DMS 273 treated with DMSO at 0.1 percent for 48 hours (cell line): ENCODE measurements around the gene PTGDR2.

Experiments
- DNase-seq: peaks from one replicate; lab custom pipeline; 2025; lab: John Stamatoyannopoulos, UW

The PTGDR2 gene

DNA sequence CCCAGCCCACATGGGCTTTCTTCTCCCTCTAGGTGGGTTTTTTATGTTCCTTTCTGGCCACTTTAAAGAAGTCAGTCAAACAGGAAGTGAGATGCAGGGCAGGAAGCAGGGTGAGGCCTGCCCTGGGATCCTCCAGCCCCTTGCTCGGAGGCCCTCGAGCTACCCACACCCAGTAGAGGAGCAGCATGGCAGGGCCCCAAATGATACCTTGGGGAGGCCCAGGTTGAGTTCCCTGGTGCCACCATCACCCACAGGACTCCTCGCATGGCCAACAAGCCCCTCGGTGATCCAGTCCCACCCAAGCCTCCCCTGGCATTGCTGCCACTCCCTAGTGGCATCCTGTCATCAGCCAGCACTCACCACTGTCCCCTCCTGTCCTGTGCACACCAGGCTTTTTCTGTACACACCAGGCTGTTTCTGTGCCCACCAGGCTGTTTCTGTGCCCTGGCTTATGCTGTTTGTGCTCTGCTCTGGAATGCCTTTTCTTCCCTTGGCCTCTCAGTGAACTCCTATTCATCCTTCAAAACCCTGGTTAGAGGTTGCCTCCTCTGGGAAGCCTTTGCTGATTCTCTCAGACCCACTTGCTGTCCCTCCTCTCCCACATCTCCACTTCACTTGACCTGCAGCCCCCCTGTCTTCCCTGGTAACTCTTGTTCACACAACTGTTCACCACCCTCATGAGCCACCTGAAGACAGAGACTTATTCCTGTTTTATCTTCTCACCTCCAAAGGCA, 3.1 kb upstream of the PTGDR2 start:
- no peak for DNase-seq

DNA sequence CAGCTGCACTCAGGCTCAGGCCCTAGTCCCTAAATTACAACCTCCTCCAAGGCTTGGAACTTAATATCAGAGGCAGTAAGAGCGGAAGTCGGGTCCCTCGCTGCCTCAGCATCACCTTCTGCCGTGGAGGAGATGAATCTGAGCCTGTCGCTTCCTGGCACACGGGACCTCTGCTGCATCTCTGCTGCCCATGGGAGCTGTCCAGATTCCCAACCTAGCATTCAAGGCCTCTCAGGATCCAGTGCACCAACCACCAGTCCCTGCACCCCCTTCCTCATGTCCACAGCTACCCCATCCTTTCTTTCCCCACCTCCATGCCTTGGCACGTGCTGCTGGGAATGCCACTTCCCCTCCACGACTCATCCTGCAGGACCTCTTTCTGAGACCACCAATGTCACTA, 2.5 kb upstream of the PTGDR2 start:
- no peak for DNase-seq

DNA sequence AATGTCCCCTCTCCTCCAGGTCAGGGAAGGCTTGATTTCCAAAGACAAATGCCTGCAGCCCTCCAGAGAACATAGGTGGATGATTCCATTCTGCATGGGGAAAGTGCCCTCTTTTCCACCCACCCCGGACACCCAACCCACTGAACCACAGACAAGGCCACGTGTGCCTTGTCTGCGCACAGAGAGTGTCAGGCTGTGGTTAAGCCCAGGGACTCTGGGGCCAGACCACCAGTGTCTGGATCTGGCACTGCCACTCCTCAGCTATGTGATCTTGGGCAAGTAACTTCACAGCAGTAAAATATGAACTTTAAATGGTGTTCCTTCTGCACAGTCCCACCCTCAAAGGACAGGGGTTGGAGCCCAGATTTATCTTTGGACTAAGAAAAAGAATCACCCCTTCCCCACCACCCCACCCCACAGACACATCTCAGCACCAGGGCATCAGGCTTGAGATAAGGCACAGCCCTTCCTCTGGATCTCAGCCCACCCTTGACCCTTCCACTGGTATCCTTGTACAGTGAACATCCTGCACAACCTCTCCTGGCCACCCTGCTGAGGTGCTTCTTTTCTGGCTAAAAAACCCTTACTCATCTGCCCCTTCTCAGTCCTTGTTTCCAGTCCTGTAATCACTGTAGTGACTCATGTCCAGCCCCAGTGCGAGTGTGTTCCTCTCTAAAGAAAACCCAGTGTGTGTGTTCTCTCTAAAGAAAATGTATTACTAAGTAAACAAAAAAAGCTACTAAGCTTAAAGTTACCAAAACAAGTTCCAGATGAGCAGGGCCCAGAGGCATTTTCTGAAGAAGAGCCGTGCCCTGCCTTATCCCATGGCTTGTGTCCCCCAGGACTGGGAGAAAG, 1.9 kb upstream of the PTGDR2 start:
- no peak for DNase-seq

DNA sequence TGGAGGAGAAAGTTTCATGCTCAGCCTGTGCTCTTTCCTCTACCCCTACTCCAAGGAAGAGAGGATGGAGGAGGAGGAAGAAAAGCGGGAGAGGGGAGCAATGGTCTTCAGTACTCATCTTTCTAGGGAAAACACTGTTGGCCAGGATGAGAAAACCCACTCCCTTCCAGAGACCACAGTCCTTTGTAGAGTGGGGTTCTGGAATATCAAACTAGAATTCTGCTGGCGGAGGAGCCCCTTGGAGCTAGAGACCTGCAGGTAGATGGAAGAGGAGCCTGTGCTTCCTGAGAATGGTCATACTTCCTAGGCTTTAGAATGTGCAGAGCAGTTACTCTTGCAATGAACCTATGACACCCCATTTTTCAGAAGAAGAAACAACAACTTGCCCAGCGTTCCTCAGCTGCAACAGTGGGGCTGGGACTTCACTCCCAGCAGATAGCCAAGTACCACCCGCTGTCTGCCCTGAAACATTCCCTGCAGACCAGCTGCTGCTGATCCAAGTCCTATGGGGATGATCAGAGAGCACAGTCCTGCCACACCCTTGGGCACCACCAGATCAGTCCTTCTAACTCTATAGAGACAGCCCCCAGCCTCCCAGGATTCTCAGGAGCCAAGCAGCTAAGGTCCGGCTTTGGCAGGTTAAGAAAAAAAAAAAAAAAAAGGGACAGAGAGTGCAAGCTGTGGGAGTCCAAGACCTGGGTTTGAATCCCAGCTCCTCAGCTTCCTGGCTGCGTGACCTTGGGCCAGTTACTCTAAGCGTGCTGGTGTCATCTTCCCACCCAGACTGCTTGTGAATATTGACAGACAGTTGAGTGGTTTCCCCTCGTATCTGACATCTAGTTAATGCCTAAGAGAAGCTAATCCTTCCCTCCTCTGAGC, 664 bp downstream of the PTGDR2 start:
- DNase-seq, result no peak

DNA sequence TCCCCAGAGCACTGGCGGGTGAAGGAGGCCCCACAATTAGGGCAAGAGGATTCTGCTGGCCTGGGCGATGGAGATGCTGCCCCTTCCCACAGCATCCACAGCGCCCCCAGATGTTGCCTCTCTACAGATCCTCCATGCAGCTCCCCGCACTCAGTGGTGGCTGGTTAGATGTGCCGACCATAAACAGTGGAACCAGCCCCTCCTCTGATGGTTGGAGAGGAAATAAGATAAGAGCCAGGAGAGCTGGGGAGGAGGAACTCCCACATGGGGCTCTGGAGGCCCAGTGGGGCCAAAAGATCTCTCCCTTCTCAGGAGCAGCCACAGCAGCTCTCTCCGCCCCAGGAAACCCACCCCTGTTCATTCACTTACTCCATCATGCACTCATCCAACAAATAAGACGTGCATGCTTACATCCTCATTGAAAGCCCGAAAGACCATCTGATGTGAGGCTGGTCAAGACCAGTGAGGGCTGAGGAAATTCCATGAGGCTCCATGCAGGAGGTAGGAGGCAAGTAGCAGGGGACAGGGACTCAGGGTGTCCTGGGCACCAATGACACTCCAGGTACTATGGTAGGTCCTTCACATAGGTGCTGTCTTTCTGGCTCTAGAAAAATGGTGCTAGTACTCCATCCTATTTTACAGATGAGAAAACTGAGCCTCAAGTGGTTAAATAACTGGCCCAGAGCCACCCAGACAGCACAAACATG, 1.5 kb downstream of the PTGDR2 start:
- DNase-seq, result no peak

DNA sequence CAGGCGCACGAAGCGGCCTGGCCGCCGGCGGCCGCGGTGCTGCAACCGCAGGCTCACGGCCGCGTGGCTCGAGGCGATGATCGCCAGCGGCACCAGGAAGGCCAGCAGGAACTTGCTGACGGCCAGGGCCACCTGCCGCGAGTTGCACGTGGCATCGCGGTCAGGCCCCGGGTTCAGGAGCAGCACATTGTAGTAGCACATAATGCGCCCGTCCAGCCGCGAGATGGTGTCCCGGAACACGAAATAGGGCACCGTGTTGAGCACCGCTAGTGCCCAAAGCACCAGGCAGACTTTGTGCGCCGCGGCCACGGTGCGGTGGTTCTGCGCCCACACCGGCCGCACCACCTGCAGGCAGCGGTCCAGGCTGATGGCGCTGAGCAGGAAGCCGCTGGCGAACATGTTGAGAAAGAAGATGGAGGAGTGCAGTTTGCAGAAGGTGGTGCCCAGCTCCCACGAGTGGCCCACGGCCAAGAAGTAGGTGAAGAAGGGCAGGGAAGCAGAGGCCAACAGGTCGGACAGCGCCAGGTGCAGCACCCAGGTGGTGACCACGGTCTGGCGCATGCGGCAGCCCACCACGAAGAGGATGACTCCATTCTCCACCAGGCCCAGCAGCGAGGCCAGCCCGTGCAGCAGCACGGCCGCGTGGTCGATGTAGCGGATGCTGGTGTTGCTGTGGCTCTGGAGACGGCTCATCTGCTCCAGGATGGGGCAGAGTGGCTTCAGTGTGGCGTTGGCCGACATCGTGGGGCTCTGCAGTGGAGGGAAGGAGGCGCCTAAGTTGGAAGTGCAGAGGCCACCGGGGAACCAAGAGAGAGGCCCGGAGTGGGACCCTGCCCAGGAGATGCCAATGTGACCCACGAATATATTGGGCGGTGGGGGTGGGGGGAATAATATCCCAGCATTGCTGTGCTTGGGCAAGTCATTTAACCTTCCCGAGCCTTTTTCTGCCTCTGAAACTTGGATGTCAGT, 2.5 kb downstream of the PTGDR2 start:
- DNase-seq, result no peak

DNA sequence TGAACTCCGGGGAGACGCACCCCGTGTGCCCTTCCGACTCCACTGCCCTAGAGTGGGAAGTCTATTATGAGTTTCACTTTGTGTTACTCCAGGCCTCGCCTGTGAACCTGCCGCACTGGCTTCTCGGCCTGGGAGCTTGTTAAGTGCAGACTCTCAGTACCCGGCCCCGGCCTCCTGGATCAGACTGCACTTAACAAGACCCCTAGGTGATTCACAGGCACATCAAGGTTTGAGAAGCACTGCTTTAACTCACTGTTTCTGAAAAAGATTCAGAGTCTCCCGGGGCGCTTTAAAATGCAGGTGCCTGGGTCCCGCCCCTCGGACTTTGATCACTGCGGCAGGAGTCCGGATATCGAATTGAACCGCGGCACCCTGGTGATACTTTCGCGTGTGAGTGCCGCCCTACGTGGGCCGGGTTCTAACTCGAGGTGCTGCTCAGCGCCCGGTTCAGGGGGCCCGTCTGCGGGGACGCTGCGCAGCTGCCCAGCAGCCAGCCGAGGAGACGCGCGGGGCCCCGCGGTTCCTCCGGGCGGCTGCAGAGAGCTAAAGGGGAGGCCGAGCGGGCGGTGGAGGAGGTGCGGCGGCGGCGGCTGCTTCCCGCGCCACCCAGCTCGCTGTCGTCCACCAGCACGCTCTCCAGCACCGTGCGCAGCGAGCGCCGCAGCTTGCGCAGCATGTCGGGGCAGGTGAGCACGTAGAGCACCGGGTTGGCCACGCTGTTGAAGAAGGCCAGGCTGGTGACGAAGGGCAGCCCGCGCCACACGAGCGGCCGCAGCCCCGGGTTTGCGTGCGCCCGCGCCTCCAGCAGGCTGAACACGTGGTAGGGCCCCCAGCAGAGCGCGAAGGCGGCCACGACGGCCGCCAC, 3.4 kb downstream of the PTGDR2 start:
- no peak for DNase-seq

DNA sequence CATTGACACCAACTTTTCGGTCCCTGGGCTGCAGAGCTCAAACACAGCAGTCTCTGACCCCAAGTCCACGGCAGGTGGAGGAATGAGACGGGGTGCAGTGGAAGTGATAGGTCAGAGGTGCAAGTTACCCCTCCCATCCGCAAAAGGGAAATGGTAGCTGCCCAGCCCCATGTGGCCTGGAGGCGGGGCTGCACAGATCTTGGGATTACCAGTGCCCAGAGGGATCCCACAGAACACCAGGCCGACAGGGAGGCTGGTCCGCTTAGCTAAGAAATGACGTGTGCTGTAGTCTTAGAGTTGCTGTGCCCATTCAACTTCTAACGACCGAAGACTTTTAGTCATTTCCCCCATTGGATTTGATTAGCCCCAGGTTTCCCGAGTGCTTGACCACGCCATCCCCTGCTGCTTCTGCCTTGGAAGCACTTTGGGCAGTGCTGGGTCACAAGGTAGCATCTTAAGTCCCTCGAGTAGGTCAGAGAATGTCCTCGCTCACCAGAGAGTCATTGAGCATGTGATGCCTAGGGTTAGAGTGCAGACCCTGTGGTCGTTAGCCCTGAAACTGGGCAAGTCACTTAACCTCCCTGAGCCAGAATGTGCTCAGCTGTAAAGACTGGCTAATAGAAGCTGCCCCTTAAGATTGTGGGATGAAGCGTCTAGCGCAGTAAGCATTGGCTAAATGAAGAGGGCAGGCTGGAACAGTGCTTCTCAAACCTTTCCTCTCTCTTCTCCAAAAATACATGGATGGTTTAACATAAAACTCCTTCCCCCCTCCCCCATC, 4.2 kb downstream of the PTGDR2 start:
- no peak for DNase-seq

DNA sequence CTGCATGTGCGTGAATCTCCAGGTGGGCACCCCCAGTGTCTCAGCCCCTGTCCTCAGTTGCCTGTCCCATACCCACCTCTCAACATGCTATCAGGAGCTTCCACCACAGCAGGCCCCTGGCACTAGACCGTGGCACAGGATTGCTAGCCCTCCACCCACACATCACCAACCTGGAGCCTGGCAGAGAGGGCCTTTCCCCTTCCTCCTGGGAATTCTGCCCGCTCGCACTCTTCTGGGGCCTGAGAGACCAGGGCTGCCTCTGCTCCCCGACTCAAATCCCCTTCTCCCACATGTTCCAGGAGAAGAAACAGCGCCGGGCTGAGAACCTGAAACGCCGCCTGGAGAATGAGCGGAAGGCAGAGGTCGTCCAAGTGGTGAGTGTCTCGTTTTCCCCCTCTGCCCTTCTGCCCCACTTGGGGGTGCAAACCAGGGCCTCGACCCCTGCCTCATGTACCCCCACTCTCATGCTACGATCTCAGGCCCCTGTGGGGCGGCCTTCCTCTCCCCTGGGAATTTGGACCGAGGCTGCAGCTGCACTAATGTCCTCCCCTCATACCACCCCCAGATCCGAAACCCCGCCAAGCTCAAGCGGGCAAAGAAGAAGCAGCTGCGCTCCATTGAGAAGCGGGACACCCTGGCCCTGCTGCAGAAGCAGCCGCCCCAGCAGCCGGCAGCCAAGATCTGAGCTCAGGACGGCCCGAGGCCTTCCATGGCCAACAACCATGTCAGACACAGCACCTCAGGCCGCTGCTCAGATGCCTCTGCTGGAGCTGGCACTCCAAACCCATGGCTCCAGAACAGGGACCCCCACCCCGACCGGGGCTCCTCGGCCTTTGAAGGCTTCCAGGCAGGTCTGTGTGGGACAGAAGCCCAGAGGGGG, 5.9 kb downstream of the PTGDR2 start:
- no peak for DNase-seq

DNA sequence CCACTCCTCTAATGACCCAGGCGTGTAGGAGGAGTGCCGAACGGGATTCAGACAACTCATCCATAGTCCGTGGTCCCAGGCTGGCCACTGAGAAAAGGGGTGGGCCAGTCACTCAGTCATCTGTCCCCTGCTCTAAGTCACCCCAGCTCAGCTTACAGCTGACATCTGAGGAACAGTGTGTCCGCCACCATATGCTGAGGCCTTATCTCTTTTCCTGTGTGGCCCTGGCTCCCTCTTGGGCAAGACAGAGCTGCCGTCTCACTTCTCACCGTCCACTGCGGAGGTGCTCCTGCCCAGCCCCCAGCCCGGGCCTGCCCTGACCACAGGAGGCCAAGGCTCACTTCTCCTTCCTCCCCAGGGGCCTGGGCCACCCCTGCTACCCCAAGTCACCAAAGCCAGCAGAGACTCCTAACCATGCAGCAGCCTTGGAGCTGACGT, 7.0 kb downstream of the PTGDR2 start:
- no peak for DNase-seq

DNA sequence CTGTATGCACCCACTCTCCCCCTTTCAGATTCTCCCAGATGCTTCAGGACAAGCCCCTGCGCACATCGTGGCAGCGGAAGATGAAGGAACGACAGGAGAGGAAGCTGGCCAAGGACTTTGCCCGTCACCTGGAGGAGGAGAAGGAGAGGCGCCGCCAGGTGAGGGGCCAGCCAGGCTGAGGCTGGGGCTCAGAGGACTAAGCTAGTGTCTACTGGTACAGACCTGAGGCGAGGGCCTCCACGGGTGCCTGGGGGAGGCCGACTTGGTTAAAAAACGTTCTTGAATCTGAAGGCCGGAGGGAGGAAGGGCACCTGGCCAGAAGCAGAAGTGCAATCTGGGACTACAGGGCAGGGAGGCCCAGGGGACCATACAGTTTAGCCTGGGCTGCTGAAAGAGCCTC, 7.9 kb downstream of the PTGDR2 start:
- DNase-seq, result no peak

DNA sequence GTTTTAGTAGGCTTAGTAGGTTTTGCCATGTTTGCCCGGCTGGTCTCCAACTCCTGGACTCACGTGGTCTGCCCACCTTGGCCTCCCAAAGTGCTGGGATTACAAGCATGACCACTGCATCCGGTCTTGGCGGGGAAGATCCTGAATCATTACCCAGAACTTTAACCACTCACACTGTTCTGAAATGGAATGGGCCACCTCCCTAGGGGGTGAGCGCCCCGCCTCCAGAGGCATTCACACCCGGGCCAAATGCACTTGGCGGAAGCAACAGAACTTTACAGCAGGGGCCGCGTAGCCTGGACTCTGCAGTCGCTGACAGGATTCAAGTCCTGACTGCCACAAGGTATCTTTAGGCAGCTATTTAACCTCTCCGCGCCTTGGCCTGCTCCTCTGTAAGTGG, 8.5 kb downstream of the PTGDR2 start:
- DNase-seq, result no peak

DNA sequence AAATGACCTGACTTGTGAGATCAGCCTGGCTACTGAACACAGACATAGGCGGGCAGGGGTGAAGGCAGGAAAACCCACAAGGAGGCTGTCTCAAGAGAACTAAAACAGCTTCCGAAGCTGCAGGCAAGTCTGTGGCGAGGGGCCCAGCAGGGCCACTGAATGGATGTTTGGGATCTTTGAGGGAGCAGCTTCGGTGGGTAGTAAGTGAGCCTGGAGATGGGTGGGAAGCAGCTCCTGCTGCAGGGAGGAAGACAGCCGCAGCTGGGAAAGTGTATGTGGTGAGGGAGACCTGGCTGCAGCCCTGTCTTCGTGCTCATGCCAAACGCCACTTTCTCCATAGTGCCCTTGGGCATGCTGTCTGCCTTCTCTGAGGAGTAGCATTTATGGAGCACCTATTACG, 10.4 kb downstream of the PTGDR2 start:
- no peak for DNase-seq

DNA sequence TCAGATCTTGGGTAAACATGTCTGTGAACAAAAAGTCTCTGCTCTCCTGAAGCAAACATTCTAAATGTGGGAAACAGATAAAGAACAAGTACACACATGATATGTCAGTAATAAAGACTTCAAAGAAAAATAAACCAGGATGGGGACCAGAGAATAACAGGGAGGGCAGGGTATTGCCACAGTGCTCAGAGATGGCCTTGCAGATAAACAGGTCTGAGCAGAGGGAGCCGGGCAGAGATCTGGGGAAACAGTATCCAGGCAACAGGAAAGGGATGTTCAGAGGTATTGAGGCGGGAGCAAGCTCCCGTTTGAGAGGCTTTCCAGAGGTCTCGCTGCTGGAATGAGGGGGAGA, 10.9 kb downstream of the PTGDR2 start:
- no peak for DNase-seq

DNA sequence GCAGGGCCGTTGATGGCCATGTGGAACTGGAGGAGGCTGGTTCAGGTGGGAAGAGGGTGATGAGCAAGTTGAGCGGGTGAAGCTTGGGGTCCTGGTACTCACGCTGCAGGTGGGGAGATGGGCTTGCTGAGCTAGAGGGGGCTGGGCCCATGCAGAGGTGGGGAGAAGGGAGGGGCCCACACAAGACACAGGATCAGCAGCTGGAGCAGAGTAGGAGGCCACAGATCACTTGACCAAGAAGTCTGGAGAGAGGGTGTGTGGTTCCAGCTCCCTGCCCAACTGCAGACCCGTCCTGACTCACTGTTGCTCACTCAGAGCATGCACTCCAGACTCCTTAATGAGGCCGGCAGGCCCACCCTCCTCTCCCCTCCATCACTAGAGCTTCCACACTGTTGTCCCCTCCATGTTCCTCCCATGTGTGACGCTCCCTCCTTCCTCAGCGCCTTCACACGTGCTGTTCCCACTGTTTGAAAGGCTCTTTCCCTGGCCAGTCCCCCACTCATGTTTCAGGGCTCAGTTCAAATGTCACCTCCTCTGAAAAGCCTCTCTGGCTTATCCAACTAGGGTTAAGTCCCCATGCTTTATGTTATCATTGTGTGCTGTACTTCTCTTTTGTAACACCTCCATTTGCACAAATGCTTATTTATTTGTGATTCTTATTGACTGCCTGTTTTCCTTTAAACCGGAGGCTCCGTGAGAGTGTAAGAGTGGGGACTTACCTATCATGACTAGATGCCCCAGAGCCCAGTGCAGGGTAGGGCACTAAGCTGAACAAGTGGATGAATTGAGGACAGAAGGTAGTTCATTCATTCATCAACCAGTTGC, 11.5 kb downstream of the PTGDR2 start:
- no peak for DNase-seq

DNA sequence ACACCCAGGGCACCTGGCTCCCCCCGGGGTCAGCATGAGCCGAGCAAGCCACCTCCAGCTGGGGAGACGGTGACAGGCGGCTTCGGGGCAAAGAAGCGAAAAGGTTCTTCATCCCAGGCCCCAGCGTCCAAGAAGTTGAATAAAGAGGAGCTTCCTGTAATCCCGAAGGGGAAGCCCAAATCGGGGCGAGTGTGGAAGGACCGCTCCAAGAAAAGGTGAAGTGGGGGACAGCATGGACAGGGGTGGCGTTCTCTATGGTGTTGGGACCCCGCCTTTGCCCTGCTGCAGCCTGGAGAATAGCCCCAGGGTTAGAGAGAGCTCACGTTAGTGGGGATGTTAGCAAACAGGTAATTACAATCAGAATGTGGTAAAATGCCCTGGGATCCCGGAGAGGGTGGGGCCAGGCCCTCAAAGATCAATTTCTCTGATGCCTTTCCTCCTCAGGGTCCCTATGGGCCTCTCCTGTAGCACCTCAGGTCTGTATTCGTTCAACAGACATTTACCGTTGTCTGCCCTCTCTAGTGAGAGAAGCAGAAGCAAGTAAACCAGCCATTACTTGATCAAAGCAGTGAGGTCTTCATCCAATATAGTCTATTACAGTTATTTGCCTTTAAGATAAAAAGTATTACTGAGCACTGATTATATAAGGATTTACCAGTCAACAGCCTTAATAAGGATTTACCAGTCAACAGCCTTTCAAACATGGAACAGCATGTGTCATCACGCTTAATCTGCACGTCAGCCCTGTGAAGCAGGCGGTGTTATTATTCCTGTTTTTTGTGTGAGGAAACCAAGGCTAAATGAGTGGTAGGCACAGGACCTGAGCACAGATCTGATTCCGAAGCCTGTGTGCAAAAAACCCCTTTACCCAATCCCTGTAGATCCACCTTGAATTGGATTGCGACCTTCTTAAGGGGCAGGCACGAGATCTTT, 12.8 kb downstream of the PTGDR2 start:
- DNase-seq, result no peak
